Endothelial cell of umbilical vein (primary cell): ENCODE results near the gene PDE10A.

Experiments
- CTCF ChIP-seq, 2 donors: IDR thresholded peaks; 1 replicate in 1 of 2; 2 replicates in 1 of 2; pipeline ENCODE4 v1.5.1; 2011; ENCODE audit warnings: low read length in 2 of 2, mild to moderate bottlenecking in 2 of 2, moderate library complexity in 2 of 2, control low read depth in 1 of 2, inconsistent platforms in 1 of 2, low read depth in 1 of 2; ENCODE audit not compliant: insufficient read depth in 1 of 2; ENCODE audit errors: extremely low read depth in 1 of 2
- EZH2 ChIP-seq: IDR thresholded peaks from 2 replicates; pipeline ENCODE4 v1.6.1; 2012; ENCODE audit warnings: borderline replicate concordance, low read depth, mild to moderate bottlenecking, moderate library complexity, low read length, inconsistent platforms; ENCODE audit not compliant: severe bottlenecking
- JUN ChIP-seq: IDR thresholded peaks from 2 replicates; pipeline ENCODE4 v1.6.1; 2011; ENCODE audit warnings: borderline replicate concordance, low read depth; ENCODE audit not compliant: insufficient read length, insufficient read depth
- MAX ChIP-seq: IDR thresholded peaks from 2 replicates; pipeline ENCODE4 v1.6.1; 2011; ENCODE audit not compliant: insufficient read depth, insufficient read length
- MYC ChIP-seq: IDR thresholded peaks from one replicate; pipeline ENCODE4 v1.6.1; 2011; ENCODE audit warnings: mild to moderate bottlenecking, low read depth, low read length
- POLR2A ChIP-seq: IDR thresholded peaks from 2 replicates; pipeline ENCODE4 v1.6.1; 2012; ENCODE audit warnings: low read depth, mild to moderate bottlenecking, control low read depth, low read length
- POLR2AphosphoS5 ChIP-seq: IDR thresholded peaks from 2 replicates; pipeline ENCODE4 v1.6.1; 2012; ENCODE audit warnings: low read depth, mild to moderate bottlenecking, control low read depth, low read length, moderate library complexity; ENCODE audit not compliant: insufficient read depth

- TF ChIP-seq CTCF (IDR thresholded peaks at IDR 0.05; ENCODE audit: extremely low read depth in 1 of 2, insufficient read depth in 1 of 2, low read depth in 1 of 2, low read length in 2 of 2), result no peak
- no peak for TF ChIP-seq POLR2AphosphoS5
- TF ChIP-seq JUN, result no peak
- TF ChIP-seq EZH2, result peak; percentile 20
- no peak for TF ChIP-seq POLR2A
- no peak for TF ChIP-seq MAX
- TF ChIP-seq MYC, result no peak
These were observed 2.8 kb downstream of the PDE10A start for GRCh38 chr6:165659945-165660856.
